Activated naive CD4-positive, alpha-beta T cell treated with anti-CD3 and anti-CD28 coated beads, Interleukin-2, amount 10 ng/mL, durations not matched to agents 7 days and 5 days (primary cell): ENCODE measurements around the gene STARD5.

Experiments
- CTCF ChIA-PET: fragments of 350-600 bp; sonication (Branson Sonifier 250); formaldehyde crosslinking; loops from one replicate; lab custom pipeline; 2021; ENCODE audit warnings: antibody characterized with exemption; lab: Charles Lee
- DNase-seq: peaks from one replicate; pipeline ENCODE4 v3.0.0-alpha.2; 2020
- H3K27ac Mint-ChIP-seq: one replicate; pipeline ENCODE4 v1.8.0; 2021; ENCODE audit warnings: mild to moderate bottlenecking, moderate library complexity, mixed read lengths
- H3K27me3 Mint-ChIP-seq: one replicate; pipeline ENCODE4 v1.8.0; 2021; ENCODE audit warnings: mild to moderate bottlenecking, mixed read lengths
- H3K36me3 Mint-ChIP-seq: one replicate; pipeline ENCODE4 v1.8.0; 2021; ENCODE audit warnings: mixed read lengths
- H3K4me1 Mint-ChIP-seq: one replicate; pipeline ENCODE4 v1.8.0; 2021; ENCODE audit warnings: mixed read lengths
- H3K4me3 Mint-ChIP-seq: one replicate; pipeline ENCODE4 v1.8.0; 2021; ENCODE audit warnings: mild to moderate bottlenecking, moderate library complexity, mixed read lengths
- H3K9me3 Mint-ChIP-seq: one replicate; pipeline ENCODE4 v1.8.0; 2021; ENCODE audit warnings: mixed read lengths

STARD5 gene

DNA sequence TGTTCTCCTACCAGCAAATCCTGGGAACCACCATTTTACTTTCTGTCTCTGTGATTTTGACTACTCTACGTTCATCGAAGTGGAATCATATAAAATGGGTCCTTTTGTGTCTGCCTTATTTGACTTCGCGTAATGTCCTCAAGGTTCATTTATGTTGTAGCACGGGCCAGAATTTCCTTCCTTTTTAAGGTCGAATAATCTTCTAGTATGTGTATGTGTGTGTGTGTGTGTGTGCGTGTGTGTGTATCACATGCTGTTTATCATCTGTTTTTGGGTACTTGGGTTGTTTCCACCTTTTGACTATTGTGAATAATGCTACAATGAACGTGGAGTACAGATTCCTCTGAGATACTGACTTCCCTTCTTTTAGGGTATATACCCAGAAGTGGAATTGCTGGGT, 35.3 kb downstream of the STARD5 start:
- Mint-ChIP-seq H3K4me3 (no peak overlapping the region), H3K27me3 (no peaks in the 10 kb centered on the region), H3K36me3 (peaks cover 14% of the 10 kb centered on the region), H3K4me1 (peaks cover 83% of the 10 kb centered on the region), H3K27ac (no peak overlapping the region), H3K9me3 (peaks cover 3% of the 10 kb centered on the region)
- CTCF ChIA-PET: interaction anchor here (14.7 kb wide), 1 partner anchor 11 kb away, joined by 202 read pairs; no protein-coding TSS in a partner anchor
- DNase-seq: no peak

DNA sequence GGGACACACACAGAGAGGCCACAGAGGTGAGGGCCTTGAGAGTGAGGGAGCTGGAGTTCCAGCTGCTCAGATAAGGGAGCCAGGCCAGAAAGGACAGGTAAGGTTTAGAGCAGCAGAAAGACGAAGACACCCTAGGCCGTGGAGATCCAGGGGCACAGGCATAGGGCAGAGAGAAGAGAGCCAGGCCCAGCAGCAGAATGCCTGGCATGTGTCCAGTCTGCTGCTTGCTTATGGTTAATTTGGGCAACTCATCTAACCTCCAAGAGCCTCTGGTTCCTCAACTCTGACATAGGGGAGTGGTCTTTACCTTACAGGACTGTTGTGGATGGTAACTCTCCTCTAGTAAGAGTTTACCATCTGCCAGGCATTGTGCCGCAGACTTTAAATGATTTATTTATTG, 35.9 kb downstream of the STARD5 start:
- no peak overlapping the region for H3K27ac Mint-ChIP-seq

DNA sequence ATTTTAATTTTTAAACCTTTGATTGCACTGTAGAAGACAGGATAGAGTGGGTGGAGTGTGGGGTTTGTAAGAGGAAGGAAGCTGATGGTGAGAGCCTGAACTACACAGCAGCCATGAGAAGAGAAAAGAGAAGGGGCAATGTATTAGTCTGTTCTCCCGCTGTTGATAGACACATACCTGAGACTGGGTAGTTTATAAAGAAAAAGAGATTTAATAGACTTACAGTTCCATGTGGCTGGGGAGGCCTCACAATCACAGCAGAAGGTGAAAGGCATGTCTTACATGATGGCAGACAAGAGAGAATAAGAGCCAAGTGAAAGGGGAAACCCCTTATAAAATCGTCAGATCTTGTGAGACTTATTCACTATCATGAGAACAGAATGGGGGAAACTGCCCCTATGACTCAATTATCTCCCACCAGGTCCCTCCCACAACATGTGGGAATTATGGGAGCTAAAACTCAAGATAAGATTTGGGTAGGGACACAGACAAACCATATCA, 37.3 kb downstream of the STARD5 start:
- CTCF ChIA-PET: interaction anchor here (1.1 to 2.8 kb wide), 5 partner anchors 8 to 50 kb away, joined by 3 to 22 read pairs (median 8); no protein-coding TSS in a partner anchor
- peaks cover 3% of the 10 kb centered on the region for H3K9me3 Mint-ChIP-seq
- H3K4me3 Mint-ChIP-seq: peak overlapping the region; percentile 19
- peaks cover 12% of the 10 kb centered on the region for H3K36me3 Mint-ChIP-seq
- peak overlapping the region; percentile 89 for H3K27ac Mint-ChIP-seq
- no peaks in the 10 kb centered on the region for H3K27me3 Mint-ChIP-seq
- peaks cover 70% of the 10 kb centered on the region for H3K4me1 Mint-ChIP-seq
- no peak for DNase-seq

More for the DNA sequence above, 35.9 kb downstream of the STARD5 start:
- DNase-seq: no peak
- H3K4me1 Mint-ChIP-seq: peaks cover 78% of the 10 kb centered on the region
- H3K4me3 Mint-ChIP-seq: no peak overlapping the region
- H3K9me3 Mint-ChIP-seq: peaks cover 3% of the 10 kb centered on the region
- peaks cover 14% of the 10 kb centered on the region for H3K36me3 Mint-ChIP-seq
- CTCF ChIA-PET: interaction anchor here (2.5 to 2.8 kb wide), 2 partner anchors 11 to 12 kb away, joined by 8 to 22 read pairs; no protein-coding TSS in a partner anchor
- no peaks in the 10 kb centered on the region for H3K27me3 Mint-ChIP-seq

DNA sequence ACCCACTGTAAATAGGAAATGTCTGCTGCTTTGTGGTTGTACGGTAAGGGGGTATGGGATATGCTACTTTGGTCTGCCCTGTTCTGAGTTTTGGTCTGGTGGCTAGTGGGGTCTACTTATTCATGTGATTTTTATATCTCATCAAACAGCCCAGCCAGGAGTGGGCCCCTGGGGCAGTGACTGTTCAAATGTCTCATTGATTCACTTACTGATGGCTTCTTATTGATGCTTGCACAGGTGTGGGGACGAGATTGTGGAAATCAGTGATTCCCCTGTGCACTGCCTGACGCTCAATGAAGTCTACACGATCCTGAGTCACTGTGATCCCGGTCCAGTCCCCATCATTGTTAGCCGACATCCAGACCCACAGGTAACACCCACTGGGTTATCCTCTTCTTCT, 38.5 kb downstream of the STARD5 start:
- Mint-ChIP-seq H3K27me3 (no peaks in the 10 kb centered on the region), H3K4me1 (peaks cover 68% of the 10 kb centered on the region), H3K27ac (peak overlapping the region; percentile 30), H3K9me3 (peaks cover 3% of the 10 kb centered on the region), H3K36me3 (peaks cover 12% of the 10 kb centered on the region), H3K4me3 (no peak overlapping the region)
- DNase-seq: no peak
- CTCF ChIA-PET: interaction anchor here (0.9 to 2.8 kb wide), 3 partner anchors 10 to 19 kb away, joined by 3 to 22 read pairs (median 15); no protein-coding TSS in a partner anchor

DNA sequence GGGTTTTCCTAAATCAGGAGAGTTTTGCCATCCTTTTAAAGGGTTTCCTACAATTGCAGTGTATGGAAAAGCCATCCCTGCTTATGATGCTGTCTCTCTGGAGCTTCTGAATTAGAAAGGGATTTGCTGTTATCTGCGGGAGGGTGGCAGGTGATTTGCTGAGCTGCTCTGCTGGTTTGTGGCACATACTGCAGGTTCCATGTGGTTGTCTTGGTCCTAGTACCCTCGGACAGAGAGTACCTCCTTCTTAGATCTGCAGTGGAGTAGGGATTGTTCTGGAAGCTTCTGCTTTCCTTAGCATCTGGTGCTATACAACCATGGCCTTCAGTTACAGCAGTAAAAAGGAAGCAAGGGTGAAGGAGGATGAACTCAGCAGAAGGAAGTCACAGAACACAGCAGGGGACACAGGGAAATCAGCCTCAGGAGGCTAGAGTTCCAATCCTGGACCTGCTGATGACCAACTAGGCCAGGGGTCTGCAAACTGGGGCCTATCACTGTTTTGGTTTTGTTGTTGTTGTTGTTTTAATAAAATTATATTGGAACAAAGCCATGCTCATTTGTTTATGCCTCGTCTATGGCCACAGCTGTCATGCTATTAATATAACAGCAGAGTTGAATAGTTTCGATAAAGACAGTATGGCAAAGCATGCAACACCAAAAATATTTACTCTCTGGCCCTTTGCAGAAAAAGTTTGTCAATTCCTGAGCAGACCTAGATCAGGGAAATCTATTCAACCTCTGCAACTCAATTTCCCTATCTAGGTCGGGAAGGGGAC, 39.5 kb downstream of the STARD5 start:
- no peak overlapping the region for H3K4me3 Mint-ChIP-seq
- no peak overlapping the region for H3K27ac Mint-ChIP-seq
- CTCF ChIA-PET: interaction anchor here (2.1 to 13.2 kb wide), 3 partner anchors 9 to 18 kb away, joined by 9 to 202 read pairs (median 29); no protein-coding TSS in a partner anchor
- H3K27me3 Mint-ChIP-seq: peaks cover 3% of the 10 kb centered on the region
- H3K4me1 Mint-ChIP-seq: peaks cover 66% of the 10 kb centered on the region
- DNase-seq: no peak
- H3K9me3 Mint-ChIP-seq: peaks cover 3% of the 10 kb centered on the region
- peaks cover 10% of the 10 kb centered on the region for H3K36me3 Mint-ChIP-seq

DNA sequence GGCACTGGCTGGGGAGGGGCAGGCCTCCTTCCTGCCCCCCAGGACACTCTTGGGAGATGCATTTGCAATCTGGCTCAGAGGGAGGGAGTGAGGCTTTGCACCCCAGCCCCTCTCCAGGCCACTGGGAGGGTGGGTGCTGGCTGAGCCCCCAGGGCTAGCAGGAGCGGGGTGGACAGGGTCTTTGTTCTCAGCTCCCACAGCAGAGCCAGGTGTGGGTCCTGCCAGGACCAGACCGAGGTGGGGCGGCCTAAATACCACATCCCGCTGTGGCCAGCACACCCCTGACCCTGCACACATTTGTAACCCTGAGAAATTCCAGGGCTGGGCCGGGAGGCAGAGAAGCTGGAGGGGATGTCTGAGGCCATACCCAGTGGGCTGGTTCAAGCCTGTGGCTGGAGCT, 41.0 kb downstream of the STARD5 start:
- CTCF ChIA-PET: interaction anchor here (2.1 to 13.2 kb wide), 3 partner anchors 8 to 17 kb away, joined by 9 to 202 read pairs (median 29); no protein-coding TSS in a partner anchor
- no peak overlapping the region for H3K4me3 Mint-ChIP-seq
- DNase-seq: no peak
- no peak overlapping the region for H3K27ac Mint-ChIP-seq
- H3K36me3 Mint-ChIP-seq: peaks cover 19% of the 10 kb centered on the region
- peaks cover 3% of the 10 kb centered on the region for H3K27me3 Mint-ChIP-seq
- peaks cover 12% of the 10 kb centered on the region for H3K9me3 Mint-ChIP-seq
- peaks cover 58% of the 10 kb centered on the region for H3K4me1 Mint-ChIP-seq

DNA sequence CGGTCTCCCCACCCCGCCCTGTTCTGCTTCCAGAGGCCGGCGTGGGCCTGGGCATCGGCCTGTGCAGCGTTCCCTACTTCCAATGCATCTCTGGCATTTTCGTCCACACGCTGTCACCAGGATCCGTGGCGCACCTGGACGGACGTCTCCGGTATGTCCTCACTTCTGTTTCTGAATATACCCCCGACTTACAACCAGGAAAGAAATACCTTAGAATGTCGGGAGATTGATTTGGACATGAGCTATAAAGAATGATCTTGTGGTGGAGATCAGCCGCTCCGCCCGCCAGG, 41.4 kb downstream of the STARD5 start:
- Mint-ChIP-seq H3K4me3 (no peak overlapping the region), H3K36me3 (peaks cover 18% of the 10 kb centered on the region), H3K9me3 (peaks cover 14% of the 10 kb centered on the region), H3K4me1 (peaks cover 55% of the 10 kb centered on the region), H3K27me3 (peaks cover 3% of the 10 kb centered on the region), H3K27ac (no peak overlapping the region)
- no peak for DNase-seq
- CTCF ChIA-PET: interaction anchor here (5.8 to 13.2 kb wide), 2 partner anchors 14 to 17 kb away, joined by 29 to 202 read pairs; no protein-coding TSS in a partner anchor

DNA sequence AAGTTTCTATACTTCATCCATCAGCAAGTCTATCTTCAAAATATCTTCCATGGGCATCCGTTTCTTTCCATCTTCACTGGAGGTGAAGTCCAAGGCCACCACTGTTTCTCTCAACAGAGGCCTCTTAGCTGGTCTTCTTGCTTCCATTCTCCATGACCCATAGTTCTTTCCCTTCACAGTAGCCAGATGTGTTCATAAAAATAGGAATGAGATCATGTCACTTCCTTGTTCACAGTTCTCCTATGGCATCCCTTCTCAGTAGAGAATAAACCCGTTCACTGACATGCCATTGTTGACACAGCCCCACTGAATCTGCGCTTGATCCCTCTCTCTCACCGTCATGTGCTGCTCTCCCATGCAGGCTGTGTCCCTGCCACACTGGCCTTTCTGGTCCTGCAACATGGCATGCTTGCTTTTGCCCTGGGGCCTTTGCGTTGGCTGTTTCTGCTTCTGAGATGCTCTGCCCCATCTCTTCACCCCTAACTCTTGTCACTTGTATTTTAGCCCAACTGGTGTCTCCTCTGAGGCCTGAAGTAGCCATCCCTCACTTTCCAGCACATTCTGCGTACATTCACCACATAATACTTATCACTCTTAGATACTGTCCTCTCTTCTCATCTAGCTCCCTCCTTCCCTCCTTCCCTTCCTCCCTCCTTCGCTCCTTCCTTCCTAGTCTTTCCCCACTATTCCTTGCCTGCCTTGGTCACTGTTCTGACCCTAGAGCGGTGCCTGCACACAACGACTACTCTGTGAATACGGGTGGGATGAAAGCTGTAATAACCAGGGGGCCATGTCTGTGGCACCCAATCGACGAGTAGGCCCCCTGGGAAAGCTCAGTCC, 42.0 kb downstream of the STARD5 start:
- Mint-ChIP-seq H3K27me3 (peaks cover 3% of the 10 kb centered on the region), H3K4me1 (peaks cover 49% of the 10 kb centered on the region)
- no peak for DNase-seq

DNA sequence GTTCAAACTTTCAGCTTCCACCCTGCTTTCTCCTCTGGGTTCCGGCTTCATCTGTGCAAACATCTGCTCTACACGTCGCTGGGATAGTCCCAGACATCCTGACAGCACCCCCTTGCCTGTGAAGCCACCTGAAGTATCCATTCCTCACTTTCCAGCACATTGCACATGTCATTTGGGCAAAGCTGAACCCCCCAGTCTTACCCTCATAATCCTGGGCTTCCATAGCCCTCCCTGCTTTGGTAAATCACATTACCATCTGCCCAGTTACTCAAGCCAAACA, 42.5 kb downstream of the STARD5 start:
- H3K27me3 Mint-ChIP-seq: peaks cover 3% of the 10 kb centered on the region
- H3K4me3 Mint-ChIP-seq: no peak overlapping the region
- no peak for DNase-seq
- CTCF ChIA-PET: interaction anchor here (5.8 to 13.2 kb wide), 2 partner anchors 15 kb away, joined by 29 to 202 read pairs; no protein-coding TSS in a partner anchor
- no peak overlapping the region for H3K27ac Mint-ChIP-seq
- peaks cover 44% of the 10 kb centered on the region for H3K4me1 Mint-ChIP-seq
- H3K36me3 Mint-ChIP-seq: peaks cover 21% of the 10 kb centered on the region
- peaks cover 20% of the 10 kb centered on the region for H3K9me3 Mint-ChIP-seq

More for the DNA sequence above, 42.0 kb downstream of the STARD5 start:
- no peak overlapping the region for H3K4me3 Mint-ChIP-seq
- H3K27ac Mint-ChIP-seq: no peak overlapping the region
- H3K9me3 Mint-ChIP-seq: peaks cover 17% of the 10 kb centered on the region
- H3K36me3 Mint-ChIP-seq: peaks cover 21% of the 10 kb centered on the region
- CTCF ChIA-PET: interaction anchor here (5.8 to 13.2 kb wide), 2 partner anchors 14 to 16 kb away, joined by 29 to 202 read pairs; no protein-coding TSS in a partner anchor

DNA sequence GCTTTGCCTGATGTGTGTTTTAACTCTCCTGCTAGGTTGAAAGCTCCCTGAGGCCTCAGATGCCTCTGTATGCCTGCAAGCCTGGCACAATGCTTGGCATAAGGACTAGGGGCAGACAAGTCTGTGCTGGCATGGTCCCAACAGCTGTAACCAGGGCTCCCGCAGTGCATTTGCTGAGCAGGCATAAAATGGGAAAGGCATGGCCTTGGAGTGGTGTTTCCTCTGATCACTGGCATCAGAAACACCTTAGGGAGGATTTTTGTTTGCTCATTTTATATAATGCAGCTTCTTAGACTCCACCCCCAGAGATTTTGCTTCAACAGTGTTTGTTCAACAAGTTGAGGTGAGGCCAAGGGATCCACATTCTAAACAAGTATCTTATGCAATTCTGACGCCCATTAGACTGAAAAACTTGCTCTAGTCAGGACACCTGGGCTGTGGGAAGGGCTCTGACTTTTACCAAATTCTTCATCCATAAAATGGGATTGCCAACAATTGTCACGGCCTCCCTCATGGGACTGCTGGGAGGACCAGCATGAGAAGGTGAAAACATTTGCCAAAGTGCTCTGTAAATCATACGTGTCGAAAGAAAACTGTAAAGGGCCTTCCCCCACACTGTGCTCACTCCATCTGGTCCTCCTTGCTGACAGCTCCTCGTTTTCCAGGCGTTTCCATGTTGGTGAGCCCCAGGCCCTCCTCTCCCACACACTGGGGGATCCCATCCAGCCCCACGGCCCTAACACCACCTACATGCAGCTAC, 43.1 kb downstream of the STARD5 start:
- H3K9me3 Mint-ChIP-seq: peaks cover 20% of the 10 kb centered on the region
- peaks cover 3% of the 10 kb centered on the region for H3K27me3 Mint-ChIP-seq
- no peak for DNase-seq
- CTCF ChIA-PET: interaction anchor here (5.8 to 13.2 kb wide), 2 partner anchors 15 kb away, joined by 29 to 202 read pairs; no protein-coding TSS in a partner anchor
- H3K36me3 Mint-ChIP-seq: peaks cover 21% of the 10 kb centered on the region
- H3K4me3 Mint-ChIP-seq: no peak overlapping the region
- peaks cover 44% of the 10 kb centered on the region for H3K4me1 Mint-ChIP-seq
- H3K27ac Mint-ChIP-seq: no peak overlapping the region

DNA sequence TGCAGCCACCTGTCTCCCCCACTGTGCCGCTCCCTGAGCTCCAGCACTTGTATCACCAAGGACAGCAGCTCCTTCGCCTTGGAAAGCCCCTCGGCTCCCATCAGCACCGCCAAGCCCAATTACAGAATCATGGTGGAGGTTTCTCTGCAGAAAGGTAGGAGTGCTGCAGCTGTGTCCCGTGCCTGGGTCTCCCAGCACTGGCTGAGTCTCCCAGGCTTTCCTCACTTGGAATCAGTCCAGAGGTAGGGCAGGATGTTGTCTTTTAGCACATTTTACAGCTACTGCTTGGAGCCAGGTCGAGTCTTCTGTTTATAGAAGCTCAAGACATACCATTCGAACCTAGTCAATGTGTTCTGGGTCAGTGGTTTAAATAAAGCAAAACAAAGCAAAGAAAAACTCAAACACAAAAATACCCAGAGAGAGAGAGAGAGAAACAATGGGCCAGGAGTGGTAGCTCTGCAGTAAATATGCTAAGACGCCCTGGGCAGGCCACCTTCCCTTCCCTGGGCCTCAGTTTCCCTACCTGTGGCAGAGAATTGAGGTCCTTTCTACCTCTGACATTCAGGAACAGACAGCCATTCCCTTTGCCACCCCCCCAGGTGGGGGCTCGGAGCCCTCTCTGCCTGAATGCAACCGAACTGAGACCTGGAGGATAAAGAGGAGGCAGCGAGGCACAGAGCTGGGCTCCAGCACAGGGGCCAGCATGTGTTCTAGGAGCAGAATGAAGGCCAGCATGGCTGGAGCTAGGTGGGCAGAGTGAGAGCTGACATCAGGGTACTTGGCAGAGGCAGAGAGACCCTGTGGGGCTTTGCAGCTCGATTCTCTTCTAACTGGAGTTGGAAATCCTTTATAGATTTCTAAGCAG, 44.1 kb downstream of the STARD5 start:
- H3K4me3 Mint-ChIP-seq: no peak overlapping the region
- H3K36me3 Mint-ChIP-seq: peaks cover 21% of the 10 kb centered on the region
- H3K27me3 Mint-ChIP-seq: peaks cover 3% of the 10 kb centered on the region
- peak overlapping the region; percentile 8 for H3K27ac Mint-ChIP-seq
- peaks cover 20% of the 10 kb centered on the region for H3K9me3 Mint-ChIP-seq
- CTCF ChIA-PET: interaction anchor here (0.7 to 13.2 kb wide), 5 partner anchors 14 to 122 kb away, joined by 4 to 202 read pairs (median 8); no protein-coding TSS in a partner anchor
- H3K4me1 Mint-ChIP-seq: peaks cover 44% of the 10 kb centered on the region
- DNase-seq: no peak

DNA sequence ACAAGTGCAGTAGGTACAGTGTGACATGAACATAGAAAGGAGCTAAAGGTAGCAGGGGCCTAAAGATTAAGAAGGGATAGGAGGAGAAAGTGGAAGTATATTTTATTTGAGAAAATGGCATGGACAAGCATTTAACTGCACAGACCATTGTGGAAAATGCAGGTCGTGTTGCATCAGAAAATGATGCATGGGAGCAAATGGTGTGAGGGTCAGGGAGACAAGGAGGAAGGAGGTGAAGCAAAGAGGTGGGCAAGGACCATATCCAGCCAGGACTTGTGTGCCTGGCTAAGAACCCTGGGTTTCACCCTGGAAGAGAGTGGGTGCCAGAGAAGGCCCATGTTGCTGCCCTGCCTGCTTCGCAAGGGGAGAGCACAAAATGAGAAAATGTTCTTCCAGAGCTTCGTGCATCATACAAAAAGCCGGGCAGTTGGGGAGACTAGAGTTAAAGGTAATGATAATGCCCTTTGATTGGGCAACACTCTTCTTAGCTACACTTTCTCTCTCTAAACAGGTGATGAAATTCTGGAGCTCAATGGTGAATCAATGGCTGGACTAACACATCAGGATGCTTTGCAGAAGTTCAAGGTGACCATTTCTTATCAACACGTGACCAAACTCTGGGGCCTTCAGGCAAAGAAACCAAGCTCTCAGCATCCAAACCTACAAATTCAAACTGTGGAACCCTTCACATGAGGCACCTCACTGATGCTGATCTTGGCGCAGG, 45.5 kb downstream of the STARD5 start:
- no peak overlapping the region for H3K4me3 Mint-ChIP-seq
- CTCF ChIA-PET: interaction anchor here (2.1 to 13.2 kb wide), 3 partner anchors 12 to 121 kb away, joined by 8 to 202 read pairs (median 29); no protein-coding TSS in a partner anchor
- no peak overlapping the region for H3K27ac Mint-ChIP-seq
- peaks cover 42% of the 10 kb centered on the region for H3K4me1 Mint-ChIP-seq
- no peak for DNase-seq
- peaks cover 21% of the 10 kb centered on the region for H3K36me3 Mint-ChIP-seq
- peaks cover 3% of the 10 kb centered on the region for H3K27me3 Mint-ChIP-seq
- H3K9me3 Mint-ChIP-seq: peaks cover 20% of the 10 kb centered on the region
